HL-60 (cell line): Measurements from ENCODE around the gene TENT4A.

Experiments
- DNase-seq, 2 experiments: peaks; one replicate each; pipeline ENCODE4 v3.0.0-alpha.2; 2010 to 2020; ENCODE audit warnings: low read depth in 1 of 2, low spot score in 1 of 2
- H3K27ac ChIP-seq: fragments of 250-450 bp; sonication (Bioruptor Pico); replicated peaks from 2 replicates; pipeline ENCODE4 v1.5.1; 2020; ENCODE audit warnings: mild to moderate bottlenecking, moderate library complexity
- H3K27me3 ChIP-seq: fragments of 250-450 bp; sonication (Bioruptor Pico); 2 replicates; pipeline ENCODE4 v1.5.1; 2021; ENCODE audit warnings: mild to moderate bottlenecking, moderate library complexity; ENCODE audit not compliant: insufficient read depth, poor library complexity, severe bottlenecking
- H3K4me3 ChIP-seq: replicated peaks from 2 replicates; pipeline ENCODE4 v1.5.1; 2011; ENCODE audit warnings: mild to moderate bottlenecking, control low read depth, low read length; ENCODE audit not compliant: insufficient read depth
- GABPA ChIP-seq: IDR thresholded peaks from 2 replicates; pipeline ENCODE4 v1.6.1; 2012; ENCODE audit warnings: low read depth
- POLR2AphosphoS5 ChIP-seq: IDR thresholded peaks from 2 replicates; pipeline ENCODE4 v1.6.1; 2012; ENCODE audit warnings: low read depth
- SPI1 ChIP-seq: IDR thresholded peaks from 2 replicates; pipeline ENCODE4 v1.6.1; 2012; ENCODE audit warnings: low read depth, mild to moderate bottlenecking, borderline replicate concordance
- TF ChIP-seq, protein P1 (sequence below): IDR thresholded peaks from 2 replicates; pipeline ENCODE4 v1.6.1; 2012; ENCODE audit warnings: low read depth; ENCODE audit not compliant: insufficient replicate concordance
- TF ChIP-seq, protein P2 (sequence below): IDR thresholded peaks from one replicate; pipeline ENCODE4 v1.5.1; 2011; ENCODE audit warnings: low read length, control low read depth, inconsistent platforms; ENCODE audit not compliant: insufficient read depth

The TENT4A gene

GRCh38 chr5:6788956-6789649 is 75.9 kb downstream of the TENT4A start:
- H3K27ac ChIP-seq, result no peak overlapping the region
- no peak for DNase-seq
- TF ChIP-seq GABPA, result no peak
- TF ChIP-seq, protein P1, sequence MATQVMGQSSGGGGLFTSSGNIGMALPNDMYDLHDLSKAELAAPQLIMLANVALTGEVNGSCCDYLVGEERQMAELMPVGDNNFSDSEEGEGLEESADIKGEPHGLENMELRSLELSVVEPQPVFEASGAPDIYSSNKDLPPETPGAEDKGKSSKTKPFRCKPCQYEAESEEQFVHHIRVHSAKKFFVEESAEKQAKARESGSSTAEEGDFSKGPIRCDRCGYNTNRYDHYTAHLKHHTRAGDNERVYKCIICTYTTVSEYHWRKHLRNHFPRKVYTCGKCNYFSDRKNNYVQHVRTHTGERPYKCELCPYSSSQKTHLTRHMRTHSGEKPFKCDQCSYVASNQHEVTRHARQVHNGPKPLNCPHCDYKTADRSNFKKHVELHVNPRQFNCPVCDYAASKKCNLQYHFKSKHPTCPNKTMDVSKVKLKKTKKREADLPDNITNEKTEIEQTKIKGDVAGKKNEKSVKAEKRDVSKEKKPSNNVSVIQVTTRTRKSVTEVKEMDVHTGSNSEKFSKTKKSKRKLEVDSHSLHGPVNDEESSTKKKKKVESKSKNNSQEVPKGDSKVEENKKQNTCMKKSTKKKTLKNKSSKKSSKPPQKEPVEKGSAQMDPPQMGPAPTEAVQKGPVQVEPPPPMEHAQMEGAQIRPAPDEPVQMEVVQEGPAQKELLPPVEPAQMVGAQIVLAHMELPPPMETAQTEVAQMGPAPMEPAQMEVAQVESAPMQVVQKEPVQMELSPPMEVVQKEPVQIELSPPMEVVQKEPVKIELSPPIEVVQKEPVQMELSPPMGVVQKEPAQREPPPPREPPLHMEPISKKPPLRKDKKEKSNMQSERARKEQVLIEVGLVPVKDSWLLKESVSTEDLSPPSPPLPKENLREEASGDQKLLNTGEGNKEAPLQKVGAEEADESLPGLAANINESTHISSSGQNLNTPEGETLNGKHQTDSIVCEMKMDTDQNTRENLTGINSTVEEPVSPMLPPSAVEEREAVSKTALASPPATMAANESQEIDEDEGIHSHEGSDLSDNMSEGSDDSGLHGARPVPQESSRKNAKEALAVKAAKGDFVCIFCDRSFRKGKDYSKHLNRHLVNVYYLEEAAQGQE, result no peak
- TF ChIP-seq, protein P2, sequence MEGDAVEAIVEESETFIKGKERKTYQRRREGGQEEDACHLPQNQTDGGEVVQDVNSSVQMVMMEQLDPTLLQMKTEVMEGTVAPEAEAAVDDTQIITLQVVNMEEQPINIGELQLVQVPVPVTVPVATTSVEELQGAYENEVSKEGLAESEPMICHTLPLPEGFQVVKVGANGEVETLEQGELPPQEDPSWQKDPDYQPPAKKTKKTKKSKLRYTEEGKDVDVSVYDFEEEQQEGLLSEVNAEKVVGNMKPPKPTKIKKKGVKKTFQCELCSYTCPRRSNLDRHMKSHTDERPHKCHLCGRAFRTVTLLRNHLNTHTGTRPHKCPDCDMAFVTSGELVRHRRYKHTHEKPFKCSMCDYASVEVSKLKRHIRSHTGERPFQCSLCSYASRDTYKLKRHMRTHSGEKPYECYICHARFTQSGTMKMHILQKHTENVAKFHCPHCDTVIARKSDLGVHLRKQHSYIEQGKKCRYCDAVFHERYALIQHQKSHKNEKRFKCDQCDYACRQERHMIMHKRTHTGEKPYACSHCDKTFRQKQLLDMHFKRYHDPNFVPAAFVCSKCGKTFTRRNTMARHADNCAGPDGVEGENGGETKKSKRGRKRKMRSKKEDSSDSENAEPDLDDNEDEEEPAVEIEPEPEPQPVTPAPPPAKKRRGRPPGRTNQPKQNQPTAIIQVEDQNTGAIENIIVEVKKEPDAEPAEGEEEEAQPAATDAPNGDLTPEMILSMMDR, result no peak
- no peak for TF ChIP-seq POLR2AphosphoS5
- TF ChIP-seq SPI1, result no peak
- no peak overlapping the region for H3K4me3 ChIP-seq
- no peaks in the 10 kb centered on the region for H3K27me3 ChIP-seq

DNA sequence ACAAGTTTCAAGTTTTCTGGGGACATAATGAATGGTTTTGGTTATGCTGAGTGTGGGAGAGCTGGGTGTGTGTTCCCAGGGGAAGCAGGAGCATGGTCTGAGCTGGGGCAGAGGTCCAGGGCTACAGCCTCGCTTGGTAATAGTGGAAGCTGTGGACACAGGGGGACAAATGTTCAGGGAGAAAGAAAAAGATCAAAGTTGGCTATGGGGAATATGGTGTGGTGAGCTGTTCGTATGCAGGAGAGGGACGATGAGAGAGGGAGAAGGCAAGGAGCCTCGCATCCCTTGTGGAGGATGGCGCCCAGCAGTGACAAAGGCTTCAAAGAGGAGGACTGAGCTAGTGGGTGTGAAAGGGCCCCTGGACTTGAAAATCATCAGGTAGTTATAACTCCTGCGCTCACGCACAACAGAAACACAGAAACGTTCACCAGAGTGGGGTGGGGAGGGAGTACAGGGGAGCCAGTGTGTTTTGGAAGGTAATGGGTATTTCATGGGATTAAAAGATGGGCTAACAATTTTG is 77.2 kb downstream of the TENT4A start:
- no peak for DNase-seq
- Histone ChIP-seq H3K4me3 (no peak overlapping the region), H3K27ac (no peak overlapping the region), H3K27me3 (no peaks in the 10 kb centered on the region)
- TF ChIP-seq POLR2AphosphoS5 (no peak), SPI1 (no peak), GABPA (no peak)
- TF ChIP-seq, protein P2, result no peak
- TF ChIP-seq, protein P1, result no peak

GRCh38 chr5:6791031-6791430 is 77.8 kb downstream of the TENT4A start:
- no peaks in the 10 kb centered on the region for H3K27me3 ChIP-seq
- no peak overlapping the region for H3K27ac ChIP-seq
- no peak for TF ChIP-seq GABPA
- TF ChIP-seq POLR2AphosphoS5, result no peak
- no peak for TF ChIP-seq SPI1
- TF ChIP-seq, protein P2, result no peak
- TF ChIP-seq, protein P1, result no peak
- no peak overlapping the region for H3K4me3 ChIP-seq
- DNase-seq, result no peak
